Astrocyte (in vitro differentiated cells and primary cell): ENCODE data around the gene FRYL.

Source experiments
- CTCF ChIP-seq: IDR thresholded peaks from 2 replicates; pipeline ENCODE4 v1.5.1; 2011; ENCODE audit warnings: low read depth, mild to moderate bottlenecking, inconsistent platforms, low read length, moderate library complexity; ENCODE audit not compliant: insufficient read depth
- EZH2 ChIP-seq: IDR thresholded peaks from 2 replicates; pipeline ENCODE4 v1.6.1; 2012; ENCODE audit warnings: mild to moderate bottlenecking, low read length, inconsistent platforms; ENCODE audit not compliant: insufficient read depth

GRCh38 chr4:48588230-48589097 is 191.6 kb downstream of the FRYL start:
- TF ChIP-seq CTCF (no peak), EZH2 (no peak)
